ENCODE measurements around the gene OTUD7B.

DNA sequence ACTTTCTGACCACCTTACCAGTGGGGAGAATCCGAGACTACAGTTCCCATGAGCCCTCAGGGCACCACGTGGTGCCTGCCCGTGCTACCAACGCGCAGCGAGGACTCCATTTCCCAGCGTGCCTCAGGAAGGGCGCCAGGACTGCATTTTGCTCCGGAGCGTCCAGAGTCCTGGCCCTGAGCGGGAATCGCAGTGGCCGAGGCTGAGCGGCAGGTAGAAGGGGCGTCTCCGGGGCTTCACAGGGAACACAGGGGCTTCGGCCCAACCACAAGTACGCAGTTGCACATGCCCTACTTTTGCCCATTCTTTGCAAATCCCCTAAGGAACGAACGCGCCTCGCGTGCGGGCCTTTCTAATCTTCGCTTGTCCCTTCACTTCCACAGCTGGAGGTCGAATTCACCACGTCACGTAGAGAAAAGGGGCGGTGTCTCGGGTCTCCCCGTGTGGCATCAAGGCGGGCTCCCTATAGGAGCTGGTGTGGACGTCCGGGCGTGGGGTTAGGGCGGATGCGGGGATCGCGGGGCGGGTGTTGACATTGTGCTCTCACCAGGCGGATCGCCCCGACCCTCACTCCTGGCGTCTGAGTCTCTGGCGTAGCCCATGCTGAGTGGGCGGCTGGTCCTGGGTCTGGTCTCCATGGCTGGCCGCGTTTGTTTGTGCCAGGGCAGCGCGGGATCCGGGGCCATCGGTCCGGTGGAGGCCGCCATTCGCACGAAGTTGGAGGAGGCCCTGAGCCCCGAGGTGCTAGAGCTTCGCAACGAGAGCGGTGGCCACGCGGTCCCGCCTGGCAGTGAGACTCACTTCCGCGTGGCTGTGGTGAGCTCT lies 110.9 kb downstream of the OTUD7B start, which contains the start of gene BOLA1:
- TF ChIP-seq TCF12 (IDR thresholded peaks at IDR 0.05; ENCODE audit: low read depth, low read length): no peak
- TF ChIP-seq, protein P1, sequence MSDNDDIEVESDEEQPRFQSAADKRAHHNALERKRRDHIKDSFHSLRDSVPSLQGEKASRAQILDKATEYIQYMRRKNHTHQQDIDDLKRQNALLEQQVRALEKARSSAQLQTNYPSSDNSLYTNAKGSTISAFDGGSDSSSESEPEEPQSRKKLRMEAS (IDR thresholded peaks at IDR 0.05): peak; percentile 92

Data from H1 (cell line).